Hindlimb muscle (tissue), 1 donor: Measurements from ENCODE around the gene MGAT3. TPM values are rescaled to one million over a fixed set of nuclear protein-coding genes. Genes with fewer than 3 reads are reported as not detected.
"Not testable (repeated sequence)": the region's sequence is repeated elsewhere in the genome, so short reads cannot be mapped to it uniquely, and the experiment has no call there.

Source experiments
- DNase-seq: peaks from one replicate; pipeline ENCODE4 v3.0.0-alpha.2; 2013
- polyA plus RNA-seq: library from polyadenylated mRNA; unstranded; fragments of 120-200 nt; gene quantifications from one replicate; pipeline ENCODE4 v1.2.1, GENCODE V29; 2013; ENCODE audit not compliant: insufficient read length

Gene MGAT3, protein sequence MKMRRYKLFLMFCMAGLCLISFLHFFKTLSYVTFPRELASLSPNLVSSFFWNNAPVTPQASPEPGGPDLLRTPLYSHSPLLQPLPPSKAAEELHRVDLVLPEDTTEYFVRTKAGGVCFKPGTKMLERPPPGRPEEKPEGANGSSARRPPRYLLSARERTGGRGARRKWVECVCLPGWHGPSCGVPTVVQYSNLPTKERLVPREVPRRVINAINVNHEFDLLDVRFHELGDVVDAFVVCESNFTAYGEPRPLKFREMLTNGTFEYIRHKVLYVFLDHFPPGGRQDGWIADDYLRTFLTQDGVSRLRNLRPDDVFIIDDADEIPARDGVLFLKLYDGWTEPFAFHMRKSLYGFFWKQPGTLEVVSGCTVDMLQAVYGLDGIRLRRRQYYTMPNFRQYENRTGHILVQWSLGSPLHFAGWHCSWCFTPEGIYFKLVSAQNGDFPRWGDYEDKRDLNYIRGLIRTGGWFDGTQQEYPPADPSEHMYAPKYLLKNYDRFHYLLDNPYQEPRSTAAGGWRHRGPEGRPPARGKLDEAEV
- polyA plus RNA-seq, result 4.1 TPM

DNA sequence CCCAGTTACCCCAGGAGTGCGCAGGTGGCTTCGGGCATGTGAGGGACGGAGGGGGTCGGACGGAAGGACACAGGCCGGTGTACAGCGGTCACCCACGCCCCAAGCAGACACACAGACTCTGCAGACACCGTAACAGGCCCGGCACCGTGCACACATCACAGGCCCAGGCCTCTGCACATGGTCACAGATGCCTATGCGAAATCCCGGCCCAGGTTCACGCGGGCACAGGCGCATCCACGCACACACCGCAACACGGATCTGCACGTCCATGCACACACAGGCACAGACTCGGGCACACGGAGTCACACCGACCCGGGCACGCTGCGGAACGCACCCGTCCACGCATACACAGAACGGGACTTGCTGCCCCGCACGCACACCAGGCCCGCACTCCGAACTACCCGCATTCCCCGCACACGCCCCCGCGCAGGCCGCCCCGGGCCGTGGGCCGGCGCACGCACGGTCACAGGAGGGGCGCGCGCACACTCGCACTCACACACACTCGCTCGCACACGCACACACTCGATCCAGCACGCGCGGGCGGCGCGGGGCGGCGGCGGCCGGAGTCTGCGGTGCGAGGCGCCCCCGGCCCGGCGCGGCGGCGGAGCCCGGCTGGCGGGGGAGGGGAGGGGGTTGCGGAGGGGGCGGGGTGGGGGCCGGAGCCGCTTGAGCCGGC lies at the start of gene MGAT3:
MGAT3 (plus strand) TSS at position 491 of the 676 bp plus-strand sequence. CDS start 30,336 bp downstream, outside the sequence.
- DNase-seq, result no peak

DNA sequence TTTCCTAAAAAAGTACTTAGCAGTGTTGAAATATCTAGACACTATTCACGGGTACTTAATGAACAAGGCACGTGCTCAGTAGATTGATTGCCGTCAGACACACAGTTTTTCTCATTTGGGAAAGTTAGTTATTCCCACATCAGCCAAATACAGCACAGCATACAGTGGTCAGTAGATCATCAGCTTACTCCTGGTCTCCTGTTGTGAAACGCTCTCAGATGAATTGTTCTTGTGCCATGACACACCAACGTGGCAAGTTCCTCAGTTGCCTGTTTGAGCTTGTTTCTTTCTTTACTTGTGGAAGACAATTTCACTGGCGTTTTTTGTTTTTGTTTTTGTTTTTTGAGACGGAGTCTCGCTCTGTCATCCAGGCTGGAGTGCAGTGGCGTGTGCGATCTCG lies 48.6 kb upstream of the MGAT3 start:
- no peak for DNase-seq

DNA sequence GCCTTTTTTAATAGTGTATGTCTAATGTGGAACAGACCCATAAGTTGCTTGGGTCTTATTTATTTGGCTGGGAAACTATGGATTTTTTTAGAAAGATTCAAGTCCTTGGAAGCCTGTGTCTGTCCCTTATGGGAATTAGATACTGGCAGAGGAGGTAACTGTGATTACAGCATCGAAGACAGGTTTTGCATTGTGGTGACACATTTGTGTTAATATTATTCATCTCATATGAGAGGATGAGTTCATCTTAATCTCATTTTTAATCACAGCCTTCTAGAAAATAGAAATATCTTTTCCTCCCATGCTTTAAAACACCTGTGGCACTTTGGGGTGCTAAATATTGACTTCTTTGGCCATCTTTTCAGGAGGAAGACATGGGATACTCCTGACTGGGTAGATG lies 48.0 kb upstream of the MGAT3 start:
- DNase-seq, result no peak

DNA sequence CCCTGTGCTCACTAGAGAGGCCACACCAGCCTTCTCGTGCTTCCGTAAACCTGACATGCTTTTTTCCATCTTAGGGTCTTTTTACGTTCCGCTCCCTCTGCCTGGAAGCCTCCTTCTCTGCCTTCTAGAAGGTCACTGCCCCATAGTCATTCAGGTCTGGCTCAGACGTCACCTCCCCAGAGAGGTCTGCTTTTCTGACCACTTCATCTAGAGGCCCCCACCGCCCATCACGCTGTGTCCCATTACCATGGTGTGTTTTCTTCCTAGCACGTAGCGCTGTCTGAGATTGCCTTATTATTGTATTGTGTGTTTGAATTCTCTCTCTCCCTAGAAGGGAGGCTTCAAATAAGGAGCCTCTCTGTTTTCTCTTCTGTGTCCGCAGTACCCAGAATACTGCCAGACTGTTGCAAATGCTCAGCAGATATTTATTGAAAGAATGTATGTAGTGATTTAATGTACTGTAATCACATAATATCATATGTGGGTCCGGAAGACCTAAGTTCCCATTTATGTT lies 47.2 kb upstream of the MGAT3 start:
- DNase-seq, result no peak

DNA sequence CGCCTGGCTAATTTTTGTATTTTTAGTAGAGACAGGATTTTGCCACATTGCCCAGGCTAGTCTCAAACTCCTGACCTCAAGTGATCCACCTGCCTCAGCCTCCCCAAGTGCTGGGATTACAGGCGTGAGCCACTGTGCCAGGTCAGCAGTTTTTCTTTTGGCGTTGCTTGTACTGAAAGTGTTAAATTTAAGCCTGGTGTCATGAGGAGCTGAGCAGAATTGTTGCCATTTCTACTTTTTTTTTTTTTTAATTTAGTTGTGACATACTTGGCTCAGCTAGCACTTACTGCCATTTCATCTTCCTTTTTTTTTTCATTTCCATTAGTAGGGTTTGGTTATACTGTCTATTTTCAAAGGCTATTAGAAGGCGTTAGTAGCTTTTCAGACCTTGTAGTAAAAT lies 46.5 kb upstream of the MGAT3 start:
- no peak for DNase-seq

DNA sequence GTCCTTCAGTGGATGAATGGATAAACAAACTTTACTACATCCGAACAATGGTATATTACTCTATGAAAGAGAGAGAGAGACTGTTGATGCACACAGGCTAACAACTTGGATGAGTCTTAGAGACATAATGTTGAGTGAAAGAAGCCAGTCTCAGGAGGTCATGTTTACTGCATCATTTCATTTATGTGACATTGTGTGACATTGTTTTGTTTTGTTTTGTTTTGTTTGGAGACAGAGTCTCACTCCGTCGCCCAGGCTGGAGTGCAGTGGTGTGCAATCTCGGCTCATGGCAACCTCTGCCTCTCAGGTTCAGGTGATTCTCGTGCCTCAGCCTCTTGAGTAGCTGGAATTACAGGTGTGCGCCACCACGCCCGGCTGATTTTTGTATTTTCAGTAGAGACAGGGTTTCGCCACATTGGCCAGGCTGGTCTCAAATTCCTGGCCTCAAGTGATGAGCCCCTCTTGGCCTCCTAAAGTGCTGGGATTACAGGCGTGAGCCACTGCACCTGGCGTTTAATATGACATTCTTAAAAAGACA lies 44.9 kb upstream of the MGAT3 start:
- DNase-seq, result not testable (repeated sequence)

DNA sequence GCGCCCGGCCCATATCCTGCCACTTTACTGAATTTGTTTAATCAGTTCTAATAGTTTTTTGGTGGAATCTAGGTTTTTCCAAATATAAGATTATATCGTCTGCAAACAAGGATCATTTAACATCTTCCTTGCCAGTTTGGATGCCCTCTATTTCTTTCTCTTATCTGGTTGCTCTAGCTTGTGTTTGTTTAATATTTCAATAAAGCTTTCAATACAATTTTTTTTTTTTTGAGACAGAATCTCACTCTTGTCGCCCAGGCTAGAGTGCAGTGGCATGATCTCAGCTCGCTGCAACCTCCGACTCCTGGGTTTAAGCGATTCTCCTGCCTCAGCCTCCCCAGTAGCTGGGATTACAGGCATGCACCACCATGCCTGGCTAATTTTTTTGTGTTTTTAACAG lies 43.6 kb upstream of the MGAT3 start:
- DNase-seq, result not testable (repeated sequence)

DNA sequence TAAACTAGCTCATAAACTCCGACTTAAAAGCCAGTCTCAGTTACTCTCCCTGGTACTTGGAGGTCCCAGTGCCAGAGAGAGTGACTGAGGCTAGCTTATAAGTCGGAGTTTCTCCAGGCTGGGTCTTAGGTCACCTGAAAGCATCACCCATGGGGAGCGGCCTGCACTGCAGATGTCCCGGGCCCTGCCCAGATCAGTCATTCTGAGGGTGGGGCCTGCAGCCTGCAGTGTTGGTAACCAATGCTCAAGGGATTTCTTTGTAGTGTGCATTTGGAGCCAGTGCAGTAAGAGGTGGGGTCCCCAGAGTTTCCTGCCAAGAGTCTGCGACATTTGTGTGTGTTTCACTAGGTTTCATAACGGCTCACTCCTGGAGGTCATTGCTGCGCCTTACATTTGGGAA lies 42.4 kb upstream of the MGAT3 start:
- no peak for DNase-seq

DNA sequence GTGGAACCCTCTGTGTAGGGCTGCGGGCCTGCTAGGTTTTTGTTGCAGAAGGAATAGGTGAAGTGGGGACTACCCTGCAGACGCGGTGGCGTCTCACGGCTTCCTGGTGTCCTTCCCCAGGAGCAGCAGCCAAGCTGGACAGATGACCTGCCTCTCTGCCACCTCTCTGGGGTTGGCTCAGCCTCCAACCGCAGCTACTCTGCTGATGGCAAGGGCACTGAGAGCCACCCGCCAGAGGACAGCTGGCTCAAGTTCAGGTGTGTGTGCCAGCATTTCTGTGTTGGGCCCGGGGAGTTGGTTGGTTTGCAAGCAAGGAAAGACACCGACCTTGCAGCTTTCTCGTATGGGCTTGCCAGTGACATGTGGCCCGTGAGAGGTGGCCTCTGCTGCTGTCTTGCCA lies 41.9 kb upstream of the MGAT3 start:
- no peak for DNase-seq

DNA sequence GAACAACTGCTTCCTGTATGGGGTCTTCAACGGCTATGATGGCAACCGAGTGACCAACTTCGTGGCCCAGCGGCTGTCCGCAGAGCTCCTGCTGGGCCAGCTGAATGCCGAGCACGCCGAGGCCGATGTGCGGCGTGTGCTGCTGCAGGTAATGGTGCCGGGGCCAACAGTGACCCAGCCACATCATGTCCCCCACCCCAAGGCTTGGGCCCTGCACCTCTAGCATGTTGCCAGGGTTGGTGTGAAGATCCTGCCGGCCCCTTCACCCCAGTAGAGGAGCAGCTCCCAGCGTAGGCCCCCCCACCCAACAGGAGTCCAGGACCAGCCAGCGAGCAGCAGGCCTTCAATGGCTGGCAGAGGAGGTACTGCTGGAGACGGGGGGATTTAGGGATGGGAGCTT lies 41.3 kb upstream of the MGAT3 start:
- DNase-seq, result no peak

DNA sequence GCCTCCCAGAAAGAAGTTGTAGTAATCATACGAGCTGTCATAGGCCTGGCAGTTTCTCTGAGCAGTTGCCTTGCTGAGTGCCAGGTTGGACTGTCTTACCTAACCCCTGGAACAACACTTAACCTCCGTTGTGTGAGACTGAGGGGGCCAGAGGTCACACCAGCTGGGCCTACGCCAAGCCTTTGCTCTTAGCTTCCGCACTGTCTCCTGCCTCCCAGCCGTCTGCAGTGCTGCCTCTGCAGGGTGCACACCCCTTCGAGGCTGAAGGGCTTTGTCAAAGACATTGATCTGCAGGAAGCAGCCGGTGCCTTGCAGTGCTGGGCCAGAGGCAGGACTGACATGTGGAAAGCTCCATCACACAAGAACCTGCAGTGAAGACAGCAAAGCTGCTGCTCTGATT lies 40.5 kb upstream of the MGAT3 start:
- DNase-seq, result no peak

DNA sequence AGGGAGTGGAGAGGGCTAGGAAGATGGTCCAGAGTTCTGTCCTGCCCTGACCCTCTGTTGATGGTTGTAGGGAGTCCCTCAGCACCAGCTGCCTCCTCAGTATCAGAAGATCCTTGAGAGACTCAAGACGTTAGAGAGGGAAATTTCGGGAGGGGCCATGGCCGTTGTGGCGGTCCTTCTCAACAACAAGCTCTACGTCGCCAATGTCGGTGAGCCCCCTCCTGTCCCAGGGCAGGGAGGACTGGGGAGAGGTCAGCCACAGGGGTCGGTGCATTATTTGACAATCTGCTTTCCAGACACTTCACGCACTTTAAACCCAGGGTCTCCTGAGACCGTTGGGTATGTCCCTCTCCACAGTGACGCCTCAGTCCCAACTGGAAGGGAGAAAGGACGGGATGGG lies 39.2 kb upstream of the MGAT3 start:
- no peak for DNase-seq

DNA sequence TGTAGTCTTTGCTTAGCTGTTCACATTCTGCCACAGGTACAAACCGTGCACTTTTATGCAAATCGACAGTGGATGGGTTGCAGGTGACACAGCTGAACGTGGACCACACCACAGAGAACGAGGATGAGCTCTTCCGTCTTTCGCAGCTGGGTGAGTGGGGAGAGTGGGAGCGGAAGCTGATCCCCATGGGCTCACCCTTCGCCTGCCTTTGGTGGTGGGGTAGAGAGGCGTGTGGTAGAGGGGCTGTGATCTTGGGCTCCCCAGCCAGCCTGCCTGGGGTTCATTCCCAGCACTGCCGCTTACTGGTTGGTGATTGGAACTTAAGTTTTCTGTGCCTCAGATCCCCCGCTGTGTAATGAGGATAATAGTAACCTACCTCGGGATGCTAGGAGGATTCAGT lies 38.1 kb upstream of the MGAT3 start:
- no peak for DNase-seq

DNA sequence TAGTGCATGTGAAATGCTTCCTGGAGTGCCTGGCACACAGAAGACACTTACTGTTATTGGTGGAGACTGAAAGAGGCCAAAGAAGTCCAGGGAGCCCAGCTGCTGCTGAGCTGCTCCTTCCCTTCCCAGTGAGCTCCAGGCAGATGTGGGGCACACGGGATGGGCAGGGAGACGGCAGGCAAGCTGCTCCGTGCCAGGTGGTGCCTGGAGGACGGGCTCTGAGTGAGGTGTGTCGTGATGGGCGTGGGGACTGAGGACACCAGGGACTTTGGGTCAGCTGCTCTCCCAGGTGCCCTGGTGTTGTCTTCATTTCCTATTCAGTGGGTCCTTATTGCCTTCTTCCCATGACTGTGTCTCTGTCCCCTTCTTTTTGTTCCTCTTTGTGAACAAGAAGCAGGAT lies 37.7 kb upstream of the MGAT3 start:
- no peak for DNase-seq

DNA sequence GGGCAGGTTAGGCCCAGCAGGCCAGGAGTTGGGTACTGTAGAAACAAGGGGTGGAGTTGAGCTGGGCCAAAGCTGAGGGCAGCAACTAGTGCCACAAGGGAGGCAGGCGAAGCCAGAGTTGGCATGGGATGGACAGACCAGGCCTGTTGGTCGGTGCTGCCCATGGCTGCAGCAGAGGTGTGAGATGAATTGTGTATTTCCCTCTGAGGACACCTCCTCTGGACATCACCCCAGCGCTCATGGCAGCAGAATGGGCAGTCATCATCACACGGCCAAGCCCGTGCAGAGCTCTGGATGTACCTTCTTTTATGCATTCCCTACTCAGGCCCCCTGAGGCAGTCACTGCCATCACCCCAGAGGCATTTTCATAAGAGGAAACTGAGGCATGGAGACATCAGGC lies 36.9 kb upstream of the MGAT3 start:
- no peak for DNase-seq

DNA sequence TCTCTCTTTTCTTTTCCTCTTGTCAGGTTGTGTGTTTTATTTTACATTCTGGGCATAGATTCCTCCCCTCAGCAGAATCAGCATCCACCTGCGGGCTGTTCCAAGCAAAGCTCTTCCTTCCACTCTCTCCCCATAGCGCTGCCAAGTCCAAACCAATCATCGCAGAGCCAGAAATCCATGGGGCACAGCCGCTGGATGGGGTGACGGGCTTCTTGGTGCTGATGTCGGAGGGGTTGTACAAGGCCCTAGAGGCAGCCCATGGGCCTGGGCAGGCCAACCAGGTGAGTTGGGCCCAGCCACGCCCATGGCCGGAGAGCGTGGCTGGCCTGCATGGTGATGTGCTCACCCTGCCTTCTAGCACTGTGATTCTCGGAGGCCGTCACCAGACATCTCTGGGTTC lies 35.1 kb upstream of the MGAT3 start:
- no peak for DNase-seq

DNA sequence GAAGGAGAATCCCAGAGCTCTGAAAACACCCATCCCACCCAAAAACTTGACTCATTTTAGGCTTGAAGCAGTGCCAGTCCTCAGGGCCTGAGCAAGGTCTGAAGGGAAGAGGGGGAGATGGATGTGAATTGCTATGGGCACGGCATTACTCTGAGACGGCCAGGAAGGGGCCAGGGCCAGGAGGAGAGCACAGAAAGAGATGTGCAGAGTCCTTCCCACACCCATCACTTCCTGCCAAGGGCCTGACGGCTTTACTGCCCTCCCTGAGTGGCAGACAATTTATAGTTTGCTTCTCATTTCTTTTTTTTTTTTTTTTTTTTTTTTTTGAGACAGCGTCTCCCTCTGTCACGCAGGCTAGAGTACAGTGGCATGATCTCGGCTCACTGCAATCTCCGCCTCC lies 34.7 kb upstream of the MGAT3 start:
- DNase-seq, result no peak

DNA sequence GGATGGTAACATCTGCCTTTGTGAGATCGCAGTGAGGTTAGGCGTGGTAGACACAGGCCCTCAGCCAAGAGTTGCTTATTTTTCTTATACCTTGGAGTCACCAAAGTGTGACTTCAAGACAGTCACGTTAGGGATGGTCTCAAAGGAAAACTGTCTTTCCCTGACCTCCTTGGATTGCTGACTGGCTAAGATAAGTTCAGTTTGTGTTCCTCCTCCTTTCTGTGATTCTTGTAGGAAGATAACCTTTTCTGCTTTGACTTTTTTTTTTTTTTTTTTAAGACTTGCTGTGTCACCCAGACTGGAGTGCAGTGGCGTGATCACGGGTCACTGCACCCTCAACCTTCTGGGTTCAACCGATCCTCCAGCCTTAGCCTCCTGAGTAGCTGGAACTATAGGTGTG lies 34.1 kb upstream of the MGAT3 start:
- DNase-seq, result no peak

DNA sequence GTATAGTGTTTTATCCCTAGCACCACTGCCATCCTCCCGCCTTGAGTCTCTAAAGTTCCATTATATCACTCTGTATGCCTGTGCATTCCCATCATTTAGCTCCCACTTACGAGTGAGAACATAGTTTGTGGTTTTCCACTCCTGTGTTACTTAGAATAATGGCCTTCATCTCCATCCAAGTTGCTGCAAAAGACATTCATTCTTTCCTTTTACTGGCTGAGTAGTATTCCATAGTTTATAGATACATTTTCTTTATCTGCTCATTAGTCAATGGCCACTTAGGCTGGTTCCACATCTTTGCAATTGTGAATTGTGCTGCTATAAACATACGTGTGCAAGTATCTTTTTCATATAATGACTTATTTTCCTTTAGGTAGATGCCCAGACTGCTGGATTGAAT lies 32.8 kb upstream of the MGAT3 start:
- DNase-seq, result no peak

DNA sequence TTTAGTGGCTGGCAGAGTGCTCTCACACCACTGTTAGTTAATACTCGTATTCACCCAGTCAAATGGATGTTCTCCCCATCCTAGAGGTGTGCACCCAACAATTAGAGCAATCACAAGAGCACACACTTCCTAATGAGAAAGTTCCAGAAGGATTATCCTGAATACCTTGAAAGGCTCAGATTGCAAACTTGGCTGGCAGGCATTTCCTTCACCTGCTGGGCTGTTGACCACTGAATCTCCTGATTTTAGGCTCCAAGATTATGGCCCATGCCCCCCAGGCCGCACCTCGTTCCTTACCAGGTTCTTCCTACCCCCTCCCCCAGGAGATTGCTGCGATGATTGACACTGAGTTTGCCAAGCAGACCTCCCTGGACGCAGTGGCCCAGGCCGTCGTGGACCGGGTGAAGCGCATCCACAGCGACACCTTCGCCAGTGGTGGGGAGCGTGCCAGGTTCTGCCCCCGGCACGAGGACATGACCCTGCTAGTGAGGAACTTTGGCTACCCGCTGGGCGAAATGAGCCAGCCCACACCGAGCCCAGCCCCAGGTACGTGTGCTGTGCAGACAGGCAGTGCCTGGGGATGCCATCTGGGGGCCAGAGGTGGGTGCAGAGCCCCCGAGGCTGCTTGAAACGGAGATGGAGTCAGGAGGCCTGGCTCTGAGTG lies 30.3 kb upstream of the MGAT3 start:
- DNase-seq, result no peak

DNA sequence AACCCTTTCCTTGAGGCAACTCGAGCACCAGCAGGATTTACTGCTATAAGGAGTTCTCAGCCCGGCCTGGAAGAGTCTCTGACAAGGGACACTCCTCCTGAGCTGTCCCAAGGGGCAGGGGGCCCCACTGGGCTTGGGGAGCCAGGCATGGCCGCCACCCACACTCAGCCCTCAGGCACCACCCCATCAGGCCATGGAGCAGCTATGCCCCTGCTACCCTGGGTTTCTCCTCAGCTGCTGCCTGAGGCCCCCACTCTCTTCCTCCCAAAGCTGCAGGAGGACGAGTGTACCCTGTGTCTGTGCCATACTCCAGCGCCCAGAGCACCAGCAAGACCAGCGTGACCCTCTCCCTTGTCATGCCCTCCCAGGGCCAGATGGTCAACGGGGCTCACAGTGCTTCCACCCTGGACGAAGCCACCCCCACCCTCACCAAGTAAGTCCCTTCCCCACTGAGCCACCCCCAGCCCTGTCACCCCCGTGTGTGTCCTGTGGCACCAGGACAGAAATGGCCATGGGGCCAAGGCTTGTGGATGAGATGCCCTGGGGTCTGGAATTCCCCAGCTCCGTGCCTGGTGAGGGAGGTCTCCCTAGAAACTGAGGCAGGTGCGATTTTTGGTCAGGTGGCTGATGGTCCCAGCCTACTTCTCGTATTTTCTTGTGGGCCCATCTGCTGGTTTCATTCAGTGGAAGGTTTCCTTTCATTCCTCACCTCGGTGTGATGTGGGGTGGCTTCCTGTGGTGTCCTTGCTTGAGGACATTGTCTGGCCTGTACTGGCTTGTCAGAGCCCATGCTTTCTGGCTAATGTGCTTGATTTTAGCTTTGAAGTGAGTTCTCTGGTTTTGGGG lies 28.8 kb upstream of the MGAT3 start:
- no peak for DNase-seq

DNA sequence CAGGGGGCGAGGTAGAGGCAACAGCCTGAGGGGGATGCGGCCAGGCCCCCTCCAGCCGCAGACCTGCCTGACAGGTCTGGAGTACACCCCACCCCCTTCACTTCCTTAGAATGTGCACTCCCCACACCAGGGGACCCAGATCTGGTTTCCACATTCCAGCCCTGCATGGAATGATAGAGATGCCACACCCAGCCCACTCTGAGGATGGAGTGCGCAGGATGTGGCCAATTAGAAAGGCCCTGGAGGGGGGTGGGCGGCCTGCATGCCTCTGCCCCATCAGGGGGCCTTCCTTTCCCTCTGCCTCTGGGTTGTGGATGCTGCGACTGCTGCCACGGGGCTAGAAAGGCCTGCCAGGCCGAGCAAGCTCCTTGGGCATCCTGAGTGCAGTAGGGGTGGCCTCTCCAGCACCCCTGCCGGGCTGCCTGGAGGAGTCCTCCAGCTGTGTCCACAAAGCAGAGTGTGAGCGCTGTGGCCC lies 28.2 kb upstream of the MGAT3 start:
- DNase-seq, result no peak
